ENCODE results near the gene UBASH3A.

GRCh38 chr21:42447732-42448131 is 44.0 kb downstream of the UBASH3A start:
- TF ChIP-seq CTCF (conservative IDR thresholded peaks at IDR 0.05; ENCODE audit: low read length) (no peak), EZH2phosphoT487 (IDR thresholded peaks at IDR 0.05; ENCODE audit: borderline replicate concordance, low read depth, low read length) (no peak)
